ENCODE measurements around the gene STRIP2.

- TF ChIP-seq CTCF (conservative IDR thresholded peaks at IDR 0.05; ENCODE audit: low read depth, low read length), result no peak
- TF ChIP-seq EZH2 (IDR thresholded peaks at IDR 0.05; ENCODE audit: borderline replicate concordance, low read depth, low read length, poor library complexity, severe bottlenecking), result no peak
Observed at GRCh38 chr7:129421717-129422250, 12.4 kb upstream of the STRIP2 start.
